NCI-H2107 treated with DMSO at 0.1 percent for 48 hours (cell line): ENCODE results near the gene MAS1.
"Not testable (repeated sequence)": the region's sequence is repeated elsewhere in the genome, so short reads cannot be mapped to it uniquely, and the experiment has no call there.

ENCODE experiments used
- DNase-seq: peaks from one replicate; lab custom pipeline; 2025; ENCODE audit not compliant: unreplicated experiment; lab: John Stamatoyannopoulos, UW

Gene MAS1

DNA sequence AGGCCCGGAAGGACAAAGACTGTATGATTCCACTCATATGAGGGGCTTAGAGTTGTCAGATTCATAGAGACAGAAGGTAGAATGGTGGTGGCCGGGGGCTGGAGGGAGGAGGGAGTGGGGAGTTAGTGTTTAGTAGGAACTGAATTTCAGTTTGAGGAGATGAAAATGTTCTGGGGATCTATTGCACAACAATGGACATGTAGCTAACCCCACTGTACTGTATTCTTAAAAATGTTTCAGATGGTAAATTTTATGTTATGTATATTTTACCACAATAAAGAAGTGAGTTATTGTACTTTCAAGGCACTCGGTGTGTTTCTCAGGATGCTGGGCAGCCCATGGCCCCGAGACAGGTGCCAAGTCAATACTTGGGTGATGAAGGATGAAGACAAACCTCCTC, 25.4 kb downstream of the MAS1 start:
- no peak for DNase-seq

DNA sequence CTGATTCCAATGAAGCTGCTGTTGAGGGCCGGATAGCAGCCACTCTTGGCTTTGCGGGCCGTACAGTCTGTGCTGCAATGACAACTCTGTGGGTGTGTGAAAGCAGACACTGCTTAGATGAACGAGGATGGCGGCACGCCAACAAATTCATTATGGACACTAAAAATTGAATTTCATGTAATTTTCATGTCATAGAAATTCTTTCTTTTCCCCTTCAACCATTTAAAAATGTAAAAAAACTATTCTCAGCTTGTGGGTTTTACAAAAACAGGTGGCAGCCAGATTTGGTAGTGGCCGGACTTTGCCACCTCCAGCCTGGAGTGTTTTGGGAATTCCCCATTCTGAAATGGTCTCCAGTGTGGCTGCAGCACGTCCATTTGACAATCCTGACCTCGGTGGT, 26.0 kb downstream of the MAS1 start:
- DNase-seq, result no peak

DNA sequence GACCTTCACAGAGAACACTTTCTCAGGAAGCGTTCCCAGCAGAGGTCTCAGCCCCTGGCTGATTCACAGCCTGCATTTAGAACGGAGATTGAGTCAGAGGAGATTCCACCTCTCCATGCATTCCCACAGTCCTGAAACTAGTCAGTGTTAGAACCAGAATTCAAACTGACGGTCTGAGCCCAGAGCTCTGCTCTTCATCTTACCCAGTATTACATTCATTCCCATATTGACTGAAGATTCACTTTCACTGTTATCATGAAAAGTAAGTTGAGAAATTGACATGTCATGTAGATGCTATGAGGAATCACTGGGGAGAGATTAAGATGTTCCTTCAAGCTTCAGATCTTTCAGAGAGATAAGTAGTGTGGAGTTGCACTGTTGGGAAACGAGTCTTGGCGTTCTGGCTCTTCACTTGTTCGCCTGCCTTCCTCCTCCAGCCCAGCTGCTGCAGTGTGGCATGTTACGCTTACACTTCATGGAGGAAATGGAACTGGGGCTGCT, 28.3 kb downstream of the MAS1 start:
- DNase-seq, result no peak

DNA sequence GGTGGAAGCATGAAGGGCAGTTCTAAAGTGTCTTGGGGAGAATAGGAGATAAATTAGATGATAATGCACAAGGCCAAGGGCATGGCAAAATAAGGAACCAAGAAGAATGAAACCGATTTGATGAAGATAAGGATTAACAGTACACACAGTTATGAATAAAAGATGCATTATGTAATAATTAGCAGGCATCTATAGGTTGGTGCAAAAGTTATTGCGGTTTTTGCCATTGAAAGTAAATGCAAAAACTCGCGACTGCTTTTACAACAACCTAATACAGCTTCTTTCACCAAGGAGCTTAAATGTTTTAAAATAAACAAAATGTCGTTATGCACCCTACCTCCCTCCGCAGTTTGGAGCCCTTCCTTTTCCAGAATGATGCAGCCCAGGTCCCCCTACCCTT, 29.0 kb downstream of the MAS1 start:
- no peak for DNase-seq

DNA sequence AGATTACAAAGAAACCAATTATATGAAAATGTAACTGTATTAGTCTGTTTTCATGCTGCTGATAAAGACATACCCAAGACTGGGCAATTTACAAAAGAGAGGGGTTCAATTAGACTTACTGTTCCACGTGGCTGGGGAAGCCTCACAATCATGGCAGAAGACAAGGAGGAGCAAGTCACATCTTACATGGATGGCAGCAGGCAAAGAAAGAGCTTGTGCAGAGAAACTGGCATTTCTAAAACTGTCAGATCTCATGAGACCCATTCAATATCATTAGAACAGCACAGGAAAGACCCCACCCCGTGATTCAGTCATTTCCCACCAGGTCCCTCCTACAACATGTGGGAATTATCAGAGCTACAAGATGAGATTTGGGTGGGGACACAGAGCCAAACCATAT, 33.4 kb downstream of the MAS1 start:
- not testable (repeated sequence) for DNase-seq

DNA sequence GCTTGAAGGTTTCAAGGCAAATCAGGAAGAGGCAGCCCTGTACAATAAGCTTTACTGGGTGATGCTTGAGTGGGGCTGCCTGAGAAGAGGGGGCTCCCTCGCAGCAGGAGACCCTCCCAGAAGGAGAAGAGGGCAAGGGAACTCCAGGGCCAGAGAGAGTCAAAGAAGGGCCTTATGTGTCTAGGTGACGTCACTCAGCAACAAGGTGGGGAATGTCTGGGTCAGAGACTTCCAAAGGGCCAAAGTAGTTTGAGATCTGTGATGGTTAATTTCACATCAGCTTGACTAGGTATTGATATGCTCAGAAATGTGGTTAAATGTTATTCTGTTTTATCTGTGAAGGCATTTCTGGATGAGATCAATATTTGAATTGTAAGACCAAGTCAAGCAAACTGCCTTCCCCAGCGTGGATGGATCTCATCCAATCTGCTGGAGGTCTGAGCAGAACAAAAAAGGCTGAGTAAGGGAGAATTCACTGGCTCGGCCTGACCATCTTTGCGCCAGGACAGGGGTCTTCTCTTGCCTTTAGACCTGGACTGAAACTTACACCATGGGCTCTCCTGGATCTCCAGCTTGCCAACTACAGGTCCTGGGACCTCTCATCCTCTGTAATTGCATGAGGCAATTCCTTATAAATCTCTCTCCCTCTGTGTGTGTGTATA, 35.9 kb downstream of the MAS1 start:
- no peak for DNase-seq

DNA sequence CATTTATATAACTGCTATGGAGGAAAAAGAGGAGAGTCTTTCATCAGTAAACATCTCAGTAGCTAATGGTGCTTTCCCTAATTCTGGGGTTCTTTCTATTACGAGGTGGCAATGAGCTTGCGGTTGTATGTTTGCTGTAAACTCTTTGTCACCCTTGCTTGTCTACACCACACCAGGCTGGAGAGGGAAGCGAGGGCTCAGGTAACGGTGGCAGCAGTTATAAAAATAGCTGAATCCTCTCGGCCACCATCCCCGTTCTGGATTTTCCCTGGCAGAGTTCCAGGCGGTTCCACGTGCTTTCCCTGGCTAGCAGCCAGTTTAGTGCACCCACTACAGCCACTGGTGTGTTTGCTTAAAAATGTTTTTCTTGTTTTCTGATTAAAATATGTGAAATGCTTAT, 39.0 kb downstream of the MAS1 start:
- DNase-seq, result peak; percentile 79

DNA sequence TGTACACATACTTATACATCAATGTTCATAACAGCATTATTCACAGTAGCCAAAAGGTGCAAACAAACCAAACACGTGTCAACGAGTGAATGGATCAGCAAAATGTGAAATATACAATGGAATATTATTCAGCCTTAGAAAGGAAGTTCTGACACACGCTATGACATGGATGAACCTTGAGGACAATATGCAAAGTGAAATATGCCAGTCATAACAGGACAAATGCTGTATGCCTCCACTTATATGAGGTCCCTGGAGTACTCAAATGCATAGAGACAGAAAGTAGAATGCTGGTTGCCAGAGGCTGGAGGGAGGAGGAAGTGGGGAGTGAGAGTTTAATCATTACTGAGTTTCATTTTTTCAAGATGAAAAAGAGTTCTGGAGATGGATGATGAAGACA, 40.3 kb downstream of the MAS1 start:
- DNase-seq, result no peak

DNA sequence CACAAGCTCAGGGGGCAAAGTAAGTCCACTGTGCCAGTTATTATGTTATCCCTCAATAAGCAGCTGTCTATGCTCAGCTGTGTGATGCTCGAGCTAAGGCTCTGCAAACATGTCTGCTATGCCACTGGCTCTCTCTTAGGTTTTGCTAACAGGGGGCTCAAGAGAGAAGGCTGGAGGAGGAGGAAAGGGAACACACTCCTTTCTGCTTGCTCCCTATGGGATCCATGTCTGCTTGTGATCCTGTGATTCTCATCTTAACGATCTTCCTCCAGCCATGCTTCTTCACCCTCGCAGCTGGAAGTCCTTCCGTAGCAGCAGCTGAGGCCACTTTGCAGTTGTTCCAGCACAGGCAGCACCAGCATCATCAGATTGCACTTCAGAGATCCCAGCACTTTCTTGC, 41.1 kb downstream of the MAS1 start:
- DNase-seq, result no peak

DNA sequence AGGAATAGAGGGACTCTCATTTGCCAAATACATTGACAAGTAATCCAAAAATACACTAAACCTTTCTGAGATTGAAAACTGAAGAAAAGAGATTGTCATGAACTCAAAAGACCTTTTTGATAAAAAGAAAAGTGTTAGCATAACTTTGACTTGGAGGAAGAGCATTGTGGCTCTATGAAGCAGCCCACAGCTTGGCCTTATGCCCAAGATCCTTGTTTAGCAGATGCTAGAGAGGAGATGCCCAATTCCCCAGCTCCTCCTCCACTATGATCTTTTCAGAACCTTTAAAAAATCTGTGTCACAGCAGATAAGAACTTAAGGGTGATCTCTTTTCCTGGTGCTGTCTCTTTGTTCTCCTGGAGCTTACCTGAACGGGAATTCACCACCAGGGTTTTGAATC, 42.3 kb downstream of the MAS1 start:
- no peak for DNase-seq

DNA sequence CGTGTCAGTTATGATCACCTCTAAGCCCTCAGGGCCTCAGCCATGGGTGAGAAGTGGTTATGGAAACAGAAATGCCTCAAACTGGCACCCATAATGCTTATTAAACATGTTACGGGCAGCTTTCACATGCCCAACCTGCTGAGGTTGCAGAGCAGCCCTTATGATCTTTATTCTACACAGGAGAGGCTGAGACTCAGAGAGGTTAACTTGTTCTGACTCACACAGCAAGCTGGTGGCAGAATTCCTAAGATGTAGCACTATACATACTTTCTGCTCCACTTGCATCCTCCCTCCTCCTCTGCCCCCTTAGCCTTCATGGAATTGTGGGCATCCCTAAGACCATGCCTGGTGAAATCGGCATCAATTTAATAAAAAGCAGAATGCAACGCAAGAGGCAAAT, 43.4 kb downstream of the MAS1 start:
- DNase-seq, result no peak

DNA sequence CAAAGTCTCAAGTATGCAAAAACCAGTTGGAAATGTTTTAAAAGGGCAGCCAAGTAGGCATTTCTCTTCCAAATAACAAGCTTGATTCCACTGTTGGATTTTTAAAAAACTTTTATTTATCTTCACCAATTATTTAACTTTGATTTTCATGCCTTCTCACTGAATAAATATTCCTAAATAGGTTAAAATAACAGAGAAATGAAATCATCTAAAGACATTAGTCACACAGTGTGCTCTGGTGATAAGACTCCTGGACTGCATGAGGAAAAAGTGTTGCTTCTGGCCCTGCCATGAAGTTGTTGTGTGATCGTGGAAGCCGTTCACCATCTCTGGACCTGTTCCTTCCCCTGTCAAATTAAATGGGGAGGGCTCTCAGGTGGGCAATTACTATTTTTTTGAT, 44.3 kb downstream of the MAS1 start:
- DNase-seq, result no peak

DNA sequence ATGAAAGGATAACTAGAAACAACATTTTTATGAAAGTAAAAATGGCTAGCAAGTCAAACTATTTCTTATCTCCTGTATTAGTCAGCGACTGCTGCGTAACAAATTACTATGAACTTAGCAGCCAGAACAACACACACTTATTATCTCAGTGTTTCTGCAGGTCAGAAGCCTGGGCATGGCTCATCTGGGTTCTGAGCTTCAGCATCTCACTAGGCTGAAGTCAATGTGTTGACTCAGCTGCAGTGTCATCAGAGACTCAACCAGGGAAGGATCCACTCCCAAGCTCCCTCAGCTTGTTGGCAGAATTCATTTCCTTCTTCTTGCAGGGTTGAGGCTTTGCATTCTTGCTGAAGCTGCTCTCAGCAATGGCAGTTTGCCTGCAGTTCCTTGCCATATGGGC, 44.8 kb downstream of the MAS1 start:
- DNase-seq, result no peak

DNA sequence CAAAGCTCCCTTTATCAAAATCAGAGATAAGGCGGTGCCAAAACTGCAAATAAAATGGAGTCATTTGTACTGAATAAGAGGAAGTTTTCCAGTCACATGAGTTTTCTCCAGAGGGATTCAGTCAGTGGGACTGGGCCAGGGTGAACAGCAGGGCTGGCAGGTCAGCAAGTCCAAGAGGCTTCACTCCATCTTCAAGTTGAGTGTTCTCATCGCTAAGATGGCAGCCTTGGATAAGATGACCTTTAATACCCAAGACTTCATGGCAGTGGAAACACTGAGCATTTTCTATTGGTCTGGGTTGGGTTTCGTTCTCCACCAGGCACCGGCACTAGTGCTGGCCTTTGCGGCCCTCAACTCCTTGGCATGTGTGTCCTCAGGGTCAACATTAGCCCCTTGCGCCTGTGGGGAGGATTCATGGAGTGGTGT, 48.8 kb downstream of the MAS1 start:
- DNase-seq, result no peak
